Hepatocyte (in vitro differentiated cells): Measurements from ENCODE around the gene TLK2.
"Not testable (repeated sequence)": the region's sequence is repeated elsewhere in the genome, so short reads cannot be mapped to it uniquely, and the experiment has no call there.

ENCODE experiments used
- EZH2 ChIP-seq: fragments of 200-600 bp; sonication (generic); IDR thresholded peaks from 2 replicates; pipeline ENCODE4 v1.6.1; 2016; ENCODE audit warnings: antibody characterized with exemption, mild to moderate bottlenecking, borderline replicate concordance
- TF ChIP-seq, protein P1 (sequence below): fragments of 200-600 bp; sonication (generic); IDR thresholded peaks from 2 replicates; pipeline ENCODE4 v1.5.1; 2016; ENCODE audit warnings: antibody characterized with exemption, mild to moderate bottlenecking; ENCODE audit not compliant: poor library complexity

DNA sequence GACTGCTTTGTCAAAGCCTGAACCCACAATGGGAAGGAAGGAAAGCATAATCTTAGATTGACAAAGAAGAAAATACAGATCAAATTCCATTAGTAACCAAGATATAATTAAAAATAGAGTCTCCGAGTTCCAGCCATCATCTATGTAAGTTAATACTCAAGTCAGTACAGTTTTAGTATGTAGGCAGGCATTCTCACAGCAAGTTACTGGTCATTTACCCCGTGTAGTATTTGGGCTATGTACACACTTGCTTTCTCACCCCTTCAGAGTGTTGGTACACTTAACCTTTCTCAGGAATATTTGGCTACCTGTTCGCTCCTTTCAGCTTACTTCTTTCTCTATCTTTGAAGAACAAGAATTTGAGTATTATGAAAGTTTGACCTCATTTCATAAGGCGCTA, 57.9 kb downstream of the TLK2 start:
- TF ChIP-seq, protein P1, sequence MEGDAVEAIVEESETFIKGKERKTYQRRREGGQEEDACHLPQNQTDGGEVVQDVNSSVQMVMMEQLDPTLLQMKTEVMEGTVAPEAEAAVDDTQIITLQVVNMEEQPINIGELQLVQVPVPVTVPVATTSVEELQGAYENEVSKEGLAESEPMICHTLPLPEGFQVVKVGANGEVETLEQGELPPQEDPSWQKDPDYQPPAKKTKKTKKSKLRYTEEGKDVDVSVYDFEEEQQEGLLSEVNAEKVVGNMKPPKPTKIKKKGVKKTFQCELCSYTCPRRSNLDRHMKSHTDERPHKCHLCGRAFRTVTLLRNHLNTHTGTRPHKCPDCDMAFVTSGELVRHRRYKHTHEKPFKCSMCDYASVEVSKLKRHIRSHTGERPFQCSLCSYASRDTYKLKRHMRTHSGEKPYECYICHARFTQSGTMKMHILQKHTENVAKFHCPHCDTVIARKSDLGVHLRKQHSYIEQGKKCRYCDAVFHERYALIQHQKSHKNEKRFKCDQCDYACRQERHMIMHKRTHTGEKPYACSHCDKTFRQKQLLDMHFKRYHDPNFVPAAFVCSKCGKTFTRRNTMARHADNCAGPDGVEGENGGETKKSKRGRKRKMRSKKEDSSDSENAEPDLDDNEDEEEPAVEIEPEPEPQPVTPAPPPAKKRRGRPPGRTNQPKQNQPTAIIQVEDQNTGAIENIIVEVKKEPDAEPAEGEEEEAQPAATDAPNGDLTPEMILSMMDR: not testable (repeated sequence)
- not testable (repeated sequence) for TF ChIP-seq EZH2
